GM13977 (cell line): Measurements from ENCODE around the gene AFAP1.

Source experiments
- DNase-seq: peaks from one replicate; pipeline ENCODE4 v3.0.0; 2012; ENCODE audit warnings: low spot score
- CTCF ChIP-seq: IDR thresholded peaks from 2 replicates; pipeline ENCODE4 v1.5.1; 2012; ENCODE audit warnings: mild to moderate bottlenecking, control low read depth; ENCODE audit not compliant: insufficient read depth; ENCODE audit errors: extremely low read depth, missing control alignments
- in situ Hi-C: fragments of 300-500 bp; cut with MboI; formaldehyde crosslinking; loops from one replicate; pipeline ENCODE4 v1.12.0; 2022; ENCODE audit warnings: low sequenced_read_pairs, low pct_unique_long_range_greater_than_20kb, mixed read lengths, inconsistent platforms; ENCODE audit not compliant: unreplicated experiment

AFAP1 gene

GRCh38 chr4:7984286-7984925 lies 44.7 kb upstream of the AFAP1 start:
- in situ Hi-C loops = loop anchor here (10.0 kb wide), 1 partner anchor 180 kb away; no protein-coding TSS in a partner anchor
- TF ChIP-seq CTCF = no peak
- DNase-seq = no peak

GRCh38 chr4:7983296-7983695 lies 43.6 kb upstream of the AFAP1 start:
- no peak for DNase-seq
- in situ Hi-C loops = loop anchor here (10.0 kb wide), 1 partner anchor 178 kb away; no protein-coding TSS in a partner anchor
- TF ChIP-seq CTCF = no peak

GRCh38 chr4:7981738-7982394 lies 42.2 kb upstream of the AFAP1 start:
- no peak for TF ChIP-seq CTCF
- in situ Hi-C loops = loop anchor here (10.0 kb wide), 1 partner anchor 177 kb away; no protein-coding TSS in a partner anchor
- no peak for DNase-seq

- no peak for DNase-seq
- no peak for TF ChIP-seq CTCF
- in situ Hi-C loops = loop anchor here (10.0 kb wide), 1 partner anchor 175 kb away; no protein-coding TSS in a partner anchor
Observed at GRCh38 chr4:7980036-7980435, 40.4 kb upstream of the AFAP1 start.

GRCh38 chr4:7979652-7979968 lies 39.9 kb upstream of the AFAP1 start:
- in situ Hi-C loops = no loop called here
- TF ChIP-seq CTCF = no peak
- DNase-seq = no peak

GRCh38 chr4:7978907-7979651 lies 39.4 kb upstream of the AFAP1 start:
- DNase-seq = no peak
- in situ Hi-C loops = no loop called here
- TF ChIP-seq CTCF = no peak
